Measurements from ENCODE around the gene EPHA10.

The EPHA10 gene

GRCh38 chr1:37764888-37765441 is at the start of gene EPHA10:
Gene EPHA10 (minus strand): TSS chr1:37765120. CDS start chr1:37765066, 54 bp downstream.
- DNase-seq (ENCODE audit: low read depth in 2 of 2) = no peak

GRCh38 chr1:37814252-37814651 is 49.3 kb upstream of the EPHA10 start:
- no peak for DNase-seq (ENCODE audit: low read depth in 2 of 2)

DNA sequence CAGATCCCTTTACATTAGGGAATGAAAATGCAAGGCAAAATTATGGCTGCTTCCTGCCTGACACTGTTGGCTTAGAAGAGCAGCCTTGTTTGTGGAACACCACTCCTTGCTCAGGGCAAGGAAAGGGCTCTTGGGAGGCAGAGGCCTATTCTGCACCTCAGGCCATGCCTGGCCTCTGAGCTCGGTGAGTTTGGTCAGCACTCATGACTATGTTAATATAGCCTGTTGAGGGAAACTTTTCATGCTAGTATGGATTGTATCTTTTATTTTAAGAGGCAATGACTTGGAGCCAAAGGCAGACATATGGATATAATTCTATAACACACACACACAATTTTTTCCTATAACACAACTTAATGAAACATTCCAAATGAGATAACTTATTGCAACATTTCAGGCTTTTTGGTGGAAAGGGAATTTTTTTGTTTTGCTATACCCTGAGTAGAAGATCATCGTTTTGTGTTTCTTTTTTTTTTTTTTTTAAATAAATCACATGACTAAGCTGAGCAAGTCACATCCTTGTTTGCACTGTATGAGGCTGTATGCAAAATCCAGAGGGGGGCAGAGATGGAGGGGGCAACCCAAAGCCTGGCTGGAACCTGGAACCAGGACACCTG is 48.7 kb upstream of the EPHA10 start:
- DNase-seq (ENCODE audit: low read depth in 2 of 2) = no peak

- DNase-seq (ENCODE audit: low read depth in 2 of 2) = peak; percentile 54 to 60
These were observed 46.2 kb upstream of the EPHA10 start for GRCh38 chr1:37811027-37811655.

DNA sequence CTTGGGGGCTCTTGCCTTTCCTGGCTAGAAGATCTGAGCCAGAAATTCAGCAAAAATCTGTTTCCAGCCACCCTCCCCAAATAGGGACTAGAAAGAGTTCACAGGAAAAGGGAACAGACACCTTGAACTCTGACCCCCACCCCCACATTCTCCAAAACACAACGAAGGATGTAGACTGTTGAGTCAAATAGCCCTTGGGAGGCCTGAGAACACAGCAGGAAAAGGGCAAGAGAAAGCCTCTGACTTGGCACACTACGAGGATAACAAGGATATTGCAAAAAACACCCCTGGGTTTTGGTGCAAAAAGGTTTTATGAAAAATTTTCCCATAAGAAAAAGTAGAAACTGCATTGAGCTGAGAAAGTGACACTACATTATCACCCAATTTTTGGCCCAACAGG is 45.0 kb upstream of the EPHA10 start:
- DNase-seq (ENCODE audit: low read depth in 2 of 2) = no peak

GRCh38 chr1:37808369-37809319 is 43.7 kb upstream of the EPHA10 start:
- peak; percentile 29 to 34 for DNase-seq (ENCODE audit: low read depth in 2 of 2)

DNA sequence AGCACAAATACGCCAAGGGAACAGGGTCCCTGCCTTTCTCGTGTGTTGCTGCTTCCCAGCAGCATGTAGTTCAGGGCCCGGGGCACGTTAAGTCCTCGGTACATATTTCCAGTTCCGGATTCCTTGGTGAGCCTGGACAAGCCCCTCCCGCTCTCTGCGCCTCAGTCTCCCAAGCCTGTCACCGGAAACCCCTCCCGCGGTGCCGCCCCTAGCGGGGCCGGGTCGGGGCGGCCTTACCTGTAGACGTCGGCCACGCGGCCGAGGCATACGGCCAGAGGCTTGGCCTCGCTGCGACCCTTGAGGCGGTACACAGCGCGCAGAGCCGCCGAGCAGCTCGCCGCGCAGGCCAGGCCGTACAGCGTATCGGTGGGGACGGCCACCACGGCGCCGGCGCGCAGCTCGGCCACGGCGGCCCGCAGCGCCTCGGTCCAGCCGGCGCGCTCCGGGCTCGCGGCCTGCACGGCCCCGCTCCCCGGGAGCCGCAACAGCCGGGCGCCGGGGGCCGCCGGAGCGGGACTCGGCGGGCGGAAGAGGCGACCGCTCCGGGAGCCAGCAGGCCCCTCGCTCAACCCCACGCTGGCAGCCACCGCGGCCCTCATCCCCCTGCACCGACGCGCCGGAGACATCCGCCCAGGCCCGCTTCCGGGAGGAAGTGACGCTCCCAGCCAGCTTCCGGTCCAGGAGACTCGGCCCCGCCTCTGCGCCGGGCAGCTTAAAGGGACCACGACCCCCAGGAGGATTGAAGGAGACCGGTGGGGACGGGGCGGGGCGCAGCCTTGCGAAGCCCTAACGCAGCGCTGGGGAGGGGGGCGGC is 42.8 kb upstream of the EPHA10 start, which contains the start of the genes C1orf122 and YRDC:
Gene C1orf122, plus strand, starts transcription at position 236 of the 814 bp plus-strand sequence. CDS start 615 bp downstream, outside the sequence.
Gene YRDC, minus strand, starts transcription at position 654 of the 814 bp plus-strand sequence. Its CDS starts 28 bp downstream, at position 626.
- peak; percentile 88 to 93 for DNase-seq (ENCODE audit: low read depth in 2 of 2)

DNA sequence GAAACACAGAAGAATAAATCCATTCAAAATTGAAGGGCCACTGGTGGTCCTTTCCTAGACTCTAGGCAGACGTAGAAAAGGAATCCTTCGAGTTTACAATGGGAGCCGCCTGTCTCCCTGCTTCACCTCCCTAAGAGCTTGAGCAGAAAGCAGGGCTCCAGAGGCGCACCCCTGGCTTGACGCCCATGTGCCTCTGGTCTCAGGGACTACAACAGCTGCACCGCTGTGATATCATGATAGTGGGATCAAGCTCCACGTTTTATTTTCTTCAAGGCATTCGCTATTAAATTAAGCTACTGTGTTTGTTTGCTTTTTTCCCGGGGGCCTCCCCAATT is 42.3 kb upstream of the EPHA10 start:
- no peak for DNase-seq (ENCODE audit: low read depth in 2 of 2)

GRCh38 chr1:37802439-37802838 is 37.5 kb upstream of the EPHA10 start:
- DNase-seq (ENCODE audit: low read depth in 2 of 2) = no peak

- no peak for DNase-seq (ENCODE audit: low read depth in 2 of 2)
These were observed 32.9 kb upstream of the EPHA10 start for GRCh38 chr1:37797750-37798345.

DNA sequence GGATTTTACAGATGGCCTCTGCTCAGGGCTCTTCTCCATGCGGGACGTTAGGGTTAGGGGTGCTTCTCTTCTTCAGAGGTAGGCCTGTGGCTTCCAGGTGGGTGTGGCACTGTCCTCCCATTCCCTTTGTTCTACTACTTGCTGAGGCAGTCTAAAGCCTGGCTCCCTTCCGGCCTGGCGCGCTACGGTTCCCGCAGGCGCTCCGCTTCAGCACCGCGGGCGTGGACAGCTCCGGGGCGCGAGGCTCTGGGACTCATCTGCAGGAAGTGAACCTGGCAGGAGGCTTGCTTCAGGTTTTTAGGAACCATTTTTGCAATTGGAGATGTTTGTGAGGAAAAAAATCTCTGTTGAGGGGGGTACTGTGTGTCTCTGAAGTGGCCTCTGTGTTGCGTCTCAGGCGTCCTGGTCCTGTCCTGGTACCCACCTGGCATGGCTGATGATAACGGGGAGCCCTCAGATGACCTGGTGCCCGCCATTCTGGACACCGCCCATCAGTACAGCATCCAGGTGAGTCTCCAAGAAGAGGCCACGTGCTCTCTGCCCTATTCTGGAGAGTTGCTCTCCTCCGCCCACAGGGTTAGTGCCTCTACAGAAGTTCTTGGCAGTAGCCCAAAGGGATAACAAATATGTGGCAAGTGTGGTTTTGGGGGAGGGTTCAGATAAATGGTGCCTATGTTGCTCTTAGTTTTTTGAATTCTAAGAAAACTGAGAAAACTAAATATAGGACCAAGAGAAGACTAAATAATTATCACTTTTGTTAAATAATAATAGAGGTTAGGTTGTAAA is 30.6 kb upstream of the EPHA10 start:
- DNase-seq (ENCODE audit: low read depth in 2 of 2) = peak in 1 of 2 donors; percentile 47

GRCh38 chr1:37794372-37795339 is 29.7 kb upstream of the EPHA10 start:
- DNase-seq (ENCODE audit: low read depth in 2 of 2) = no peak

DNA sequence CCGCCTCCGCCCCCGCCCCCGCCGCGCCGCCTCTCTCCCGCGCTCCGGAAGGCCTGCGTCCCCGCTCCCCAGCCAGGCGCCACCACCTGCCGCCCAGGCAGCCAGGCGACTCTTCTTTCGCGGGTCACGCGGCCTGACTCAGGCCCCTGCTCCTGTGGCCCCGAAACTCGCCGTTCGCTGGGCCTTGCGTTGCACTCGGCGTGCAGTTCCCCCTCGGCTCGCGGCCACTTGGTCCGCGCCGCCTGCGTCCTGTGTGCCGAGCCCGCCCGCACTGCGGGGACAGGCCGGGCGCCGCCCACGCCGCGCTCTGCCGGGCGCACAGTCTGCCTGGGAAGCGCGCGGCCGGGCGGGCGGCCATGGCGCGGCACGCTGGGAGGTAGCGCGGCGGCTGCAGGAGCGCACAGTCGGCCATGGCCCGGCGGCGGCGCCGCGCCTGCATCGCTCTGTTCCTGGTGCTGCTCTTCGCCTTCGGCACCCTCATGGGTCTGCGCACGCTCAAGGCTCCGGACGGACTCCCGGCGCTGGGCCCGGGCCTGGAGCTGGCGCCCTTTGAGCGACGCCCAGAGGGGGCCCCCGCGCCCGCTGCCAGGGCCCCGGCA is 29.0 kb upstream of the EPHA10 start, which contains the start of gene MANEAL:
Gene MANEAL, plus strand, starts transcription at position 75 of the 599 bp plus-strand sequence. Its CDS starts 336 bp downstream, at position 411.
- DNase-seq (ENCODE audit: low read depth in 2 of 2) = peak in 1 of 2 donors; percentile 18

DNA sequence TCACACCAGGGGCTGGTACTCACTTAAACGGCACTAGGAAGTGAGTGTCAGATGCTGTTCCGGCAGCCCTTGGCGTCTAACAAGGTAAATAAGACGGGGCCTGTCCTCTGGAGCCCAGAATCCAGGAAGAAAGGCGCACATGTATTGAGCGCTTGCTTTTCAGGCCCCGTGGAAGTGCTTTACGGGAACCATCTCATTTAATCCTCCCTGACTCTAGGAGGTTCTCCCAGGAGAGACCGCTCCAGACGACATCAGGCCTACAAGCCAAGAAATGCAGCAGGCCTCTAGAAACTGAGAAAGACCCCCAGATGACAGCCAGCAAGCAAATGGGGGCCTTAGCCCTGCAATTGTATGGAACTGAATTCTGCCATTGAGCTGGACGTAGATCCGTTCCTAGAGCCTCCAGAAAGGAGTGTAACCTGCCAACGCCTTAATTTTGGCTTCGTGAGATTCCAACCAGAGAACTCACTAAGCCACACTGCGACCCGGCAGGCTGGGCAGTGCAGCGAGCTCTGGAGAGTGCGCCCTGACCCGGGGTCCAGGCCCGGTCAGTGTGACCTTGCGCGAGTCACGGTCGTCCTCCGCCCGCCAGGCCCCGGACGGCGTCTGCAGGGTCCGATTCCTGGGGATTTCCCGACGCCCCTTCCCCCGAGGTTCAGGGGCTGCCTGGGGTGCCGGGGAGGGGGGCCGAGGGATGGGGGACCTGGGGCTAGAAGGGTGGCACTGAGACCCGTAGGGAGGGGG is 28.2 kb upstream of the EPHA10 start:
- no peak for DNase-seq (ENCODE audit: low read depth in 2 of 2)

DNA sequence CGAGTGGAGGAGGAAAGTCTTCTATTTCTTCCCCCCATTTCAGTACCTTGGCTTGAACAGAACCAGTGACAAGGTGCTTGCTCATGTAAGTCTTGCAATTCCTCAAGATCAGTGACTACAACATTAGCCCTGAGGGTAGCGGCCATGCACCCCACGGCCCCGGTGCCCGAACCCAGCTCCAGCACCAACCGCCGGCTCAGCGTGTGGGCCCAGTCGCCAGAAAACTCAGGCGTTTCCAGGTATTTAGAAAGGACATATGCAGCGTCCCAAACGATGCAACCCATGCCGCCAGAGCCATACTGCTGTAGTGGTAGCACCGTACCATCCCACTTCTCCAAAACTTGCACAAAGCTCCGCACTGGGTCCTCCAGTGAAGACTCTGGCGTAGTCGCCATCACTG is 17.6 kb upstream of the EPHA10 start:
- no peak for DNase-seq (ENCODE audit: low read depth in 2 of 2)

GRCh38 chr1:37778654-37779053 is 13.7 kb upstream of the EPHA10 start:
- no peak for DNase-seq (ENCODE audit: low read depth in 2 of 2)

DNA sequence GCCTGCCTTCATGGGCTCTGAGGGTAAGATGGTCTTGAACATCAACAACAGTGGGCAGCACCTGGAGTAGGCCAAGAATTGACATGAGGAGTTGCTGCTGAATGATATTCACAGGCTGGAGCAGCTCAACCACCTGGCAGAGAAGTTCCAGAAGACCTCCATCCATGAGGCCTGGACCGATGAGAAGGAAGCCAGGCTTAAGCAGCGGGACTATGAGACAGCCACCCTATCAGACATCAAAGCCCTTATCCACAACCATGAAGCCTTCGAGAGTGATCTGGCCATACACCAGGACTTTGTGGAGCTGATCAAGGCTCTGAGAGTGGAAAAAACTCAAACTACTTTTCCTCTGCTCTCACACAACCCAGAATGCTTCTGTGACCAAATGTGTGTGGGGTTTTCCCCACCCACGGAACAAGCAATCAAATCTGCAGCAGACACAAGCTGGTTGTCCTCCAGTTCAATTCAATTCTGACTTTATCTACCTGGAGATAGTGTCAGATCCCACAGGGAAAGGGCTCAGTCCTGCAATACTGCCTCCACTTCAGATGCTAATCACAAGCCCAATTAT is 12.1 kb upstream of the EPHA10 start:
- no peak for DNase-seq (ENCODE audit: low read depth in 2 of 2)

Measured in stimulated activated CD4-positive, alpha-beta T cell treated with anti-CD3 and anti-CD28 coated beads, Interleukin-4, amount 100 ng/mL, for 48 hours (primary cell).